ENCODE results near the gene HMCN1.

DNA sequence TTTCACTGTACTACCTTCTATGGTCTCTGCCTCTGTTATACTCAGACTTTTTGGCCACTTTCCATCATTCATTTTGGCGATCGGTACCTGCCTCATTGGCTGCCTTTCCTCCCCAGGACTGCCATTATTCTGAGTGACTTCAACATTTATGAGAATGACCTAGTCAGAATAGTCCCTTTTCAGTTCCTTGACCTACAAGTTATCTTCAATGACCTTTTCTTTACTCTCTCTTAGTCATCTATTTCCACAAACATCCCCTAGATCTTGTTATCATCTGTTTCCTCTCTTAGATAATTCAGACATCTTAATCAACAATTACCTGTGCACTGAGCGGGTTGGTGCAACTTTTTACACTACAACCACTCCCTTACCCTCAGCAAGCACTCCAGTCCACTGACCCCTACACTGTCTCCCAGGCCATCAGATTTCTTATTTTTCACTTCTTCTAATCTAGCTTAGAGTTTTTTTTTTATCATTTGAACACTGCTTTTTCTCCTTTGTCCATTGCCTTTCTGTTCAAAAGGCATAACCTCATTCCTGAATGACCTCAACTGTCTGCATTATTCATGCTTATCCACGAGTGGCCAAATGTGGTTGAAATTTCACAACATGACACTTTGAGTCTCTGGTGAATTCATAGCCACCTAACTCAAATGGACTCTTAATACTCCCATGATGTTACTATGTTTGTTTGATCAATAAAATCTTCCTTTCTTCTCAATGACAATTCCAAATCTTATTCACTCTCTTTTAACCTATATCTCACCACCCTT is 112.7 kb downstream of the HMCN1 start:
- TF ChIP-seq, protein P1, sequence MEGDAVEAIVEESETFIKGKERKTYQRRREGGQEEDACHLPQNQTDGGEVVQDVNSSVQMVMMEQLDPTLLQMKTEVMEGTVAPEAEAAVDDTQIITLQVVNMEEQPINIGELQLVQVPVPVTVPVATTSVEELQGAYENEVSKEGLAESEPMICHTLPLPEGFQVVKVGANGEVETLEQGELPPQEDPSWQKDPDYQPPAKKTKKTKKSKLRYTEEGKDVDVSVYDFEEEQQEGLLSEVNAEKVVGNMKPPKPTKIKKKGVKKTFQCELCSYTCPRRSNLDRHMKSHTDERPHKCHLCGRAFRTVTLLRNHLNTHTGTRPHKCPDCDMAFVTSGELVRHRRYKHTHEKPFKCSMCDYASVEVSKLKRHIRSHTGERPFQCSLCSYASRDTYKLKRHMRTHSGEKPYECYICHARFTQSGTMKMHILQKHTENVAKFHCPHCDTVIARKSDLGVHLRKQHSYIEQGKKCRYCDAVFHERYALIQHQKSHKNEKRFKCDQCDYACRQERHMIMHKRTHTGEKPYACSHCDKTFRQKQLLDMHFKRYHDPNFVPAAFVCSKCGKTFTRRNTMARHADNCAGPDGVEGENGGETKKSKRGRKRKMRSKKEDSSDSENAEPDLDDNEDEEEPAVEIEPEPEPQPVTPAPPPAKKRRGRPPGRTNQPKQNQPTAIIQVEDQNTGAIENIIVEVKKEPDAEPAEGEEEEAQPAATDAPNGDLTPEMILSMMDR (IDR thresholded peaks at IDR 0.05) = no peak
- no peak for TF ChIP-seq EP300 (IDR thresholded peaks at IDR 0.05)
